Fibroblast of skin of abdomen (primary cell): ENCODE measurements around the gene CDCA7L.
"Not testable (repeated sequence)": the region's sequence is repeated elsewhere in the genome, so short reads cannot be mapped to it uniquely, and the experiment has no call there.

Experiments
- DNase-seq: peaks from one replicate; pipeline ENCODE4 v3.0.0-alpha.2; 2013

CDCA7L gene

GRCh38 chr7:21908746-21909145 lies 37.0 kb downstream of the CDCA7L start:
- DNase-seq = no peak

GRCh38 chr7:21903020-21903786 lies 42.5 kb downstream of the CDCA7L start:
- DNase-seq = peak; percentile 23

- DNase-seq = peak; percentile 55
Observed at GRCh38 chr7:21902240-21902639, 43.5 kb downstream of the CDCA7L start.

DNA sequence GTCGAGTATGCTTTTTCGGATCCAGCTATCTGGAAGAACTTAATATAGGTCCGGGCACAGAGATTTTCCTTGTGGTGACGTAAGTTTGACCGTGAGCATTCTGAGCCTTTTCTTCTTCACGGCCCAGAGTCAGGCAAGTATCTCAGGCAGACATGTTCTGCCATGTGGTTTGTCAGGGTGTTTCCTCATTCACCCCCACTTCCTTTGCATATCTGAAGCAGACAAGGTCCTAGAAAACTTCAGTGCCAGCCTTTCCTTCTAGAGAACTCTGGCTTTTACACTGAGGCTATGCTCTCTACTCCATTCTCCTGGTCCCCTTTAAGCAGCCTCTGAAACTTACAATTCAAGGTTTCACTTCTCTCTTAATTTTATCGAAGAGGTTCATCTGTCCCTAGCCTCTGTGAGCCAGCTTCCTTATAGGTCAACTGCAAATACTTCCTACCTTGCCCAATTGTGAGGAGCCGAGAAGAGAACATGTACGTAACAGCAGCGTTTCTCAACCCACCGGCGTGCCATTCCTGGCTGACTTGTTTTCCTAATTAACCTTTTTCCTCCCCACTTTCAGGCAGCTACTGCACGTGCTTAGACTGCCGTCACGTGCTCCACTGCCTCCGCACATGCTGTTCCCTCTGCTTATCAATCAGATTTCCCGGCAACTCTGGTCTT lies 47.3 kb downstream of the CDCA7L start:
- no peak for DNase-seq

DNA sequence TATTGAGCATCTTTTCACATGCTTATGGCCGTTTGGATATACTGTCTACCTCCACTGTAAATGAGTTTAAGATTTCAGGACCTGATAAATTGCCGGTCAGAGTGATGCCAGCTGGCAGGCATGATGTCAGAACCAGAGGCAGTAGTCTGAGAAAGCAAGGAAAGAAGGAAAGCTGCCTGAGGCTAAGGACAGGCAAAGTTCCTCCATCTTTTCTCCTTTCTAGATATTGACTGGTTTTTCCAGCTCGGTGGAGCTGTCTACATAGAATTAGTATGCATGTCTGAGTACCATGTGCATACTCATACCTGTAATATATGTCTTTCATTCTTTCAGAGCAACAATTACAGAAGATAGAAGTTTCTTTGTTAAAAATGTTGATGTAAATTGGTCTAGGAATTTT lies 52.3 kb downstream of the CDCA7L start:
- no peak for DNase-seq

DNA sequence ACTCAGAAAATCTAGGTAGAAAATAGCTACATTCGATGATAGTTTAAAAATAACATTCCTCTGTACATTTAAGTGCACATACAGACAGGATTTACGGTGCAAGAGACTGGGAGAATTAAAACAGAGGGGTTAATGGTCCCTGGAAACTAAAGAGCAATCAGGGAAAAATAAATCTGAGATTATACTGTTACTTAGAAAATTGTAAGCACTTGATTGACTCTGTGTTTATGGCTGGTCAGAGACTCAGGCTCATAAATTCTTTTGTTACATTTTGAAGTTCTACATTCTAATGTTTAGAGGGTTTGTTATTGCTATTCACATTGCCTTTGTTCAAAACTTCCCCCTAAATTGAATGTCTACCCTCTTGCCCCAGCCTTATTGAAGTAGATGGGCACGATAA lies 54.4 kb downstream of the CDCA7L start:
- DNase-seq = no peak

DNA sequence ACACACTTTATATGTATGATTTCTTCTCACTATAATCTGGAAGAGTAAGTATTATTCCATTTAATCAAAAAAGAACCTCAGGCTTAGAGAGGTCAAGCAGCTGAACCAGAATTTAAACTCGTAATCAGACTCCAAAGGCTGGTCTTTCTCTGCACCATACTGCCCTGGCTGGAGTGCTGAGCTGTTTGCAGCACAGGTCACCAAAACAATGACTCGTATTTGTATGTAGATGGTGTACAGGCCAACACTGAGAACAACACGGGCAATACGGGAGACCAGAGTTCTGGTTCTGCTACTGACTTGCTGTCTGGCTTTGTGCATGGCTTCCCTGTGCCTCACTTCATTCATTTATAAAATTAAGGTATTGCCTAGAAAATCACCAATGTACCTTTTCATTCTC lies 57.9 kb downstream of the CDCA7L start:
- no peak for DNase-seq

- DNase-seq = no peak
Observed at GRCh38 chr7:21887353-21887752, 58.3 kb downstream of the CDCA7L start.

GRCh38 chr7:21886396-21886795 lies 59.3 kb downstream of the CDCA7L start:
- DNase-seq = no peak

GRCh38 chr7:21884496-21884895 lies 61.2 kb downstream of the CDCA7L start:
- no peak for DNase-seq

GRCh38 chr7:21883501-21883900 lies 62.2 kb downstream of the CDCA7L start:
- not testable (repeated sequence) for DNase-seq

- no peak for DNase-seq
Observed at GRCh38 chr7:21883069-21883468, 62.6 kb downstream of the CDCA7L start.

GRCh38 chr7:21869785-21870402 lies 75.8 kb downstream of the CDCA7L start:
- no peak for DNase-seq

- DNase-seq = no peak
Observed at GRCh38 chr7:21868576-21868850, 77.2 kb downstream of the CDCA7L start.

GRCh38 chr7:21867816-21868575 lies 77.7 kb downstream of the CDCA7L start:
- DNase-seq = no peak

DNA sequence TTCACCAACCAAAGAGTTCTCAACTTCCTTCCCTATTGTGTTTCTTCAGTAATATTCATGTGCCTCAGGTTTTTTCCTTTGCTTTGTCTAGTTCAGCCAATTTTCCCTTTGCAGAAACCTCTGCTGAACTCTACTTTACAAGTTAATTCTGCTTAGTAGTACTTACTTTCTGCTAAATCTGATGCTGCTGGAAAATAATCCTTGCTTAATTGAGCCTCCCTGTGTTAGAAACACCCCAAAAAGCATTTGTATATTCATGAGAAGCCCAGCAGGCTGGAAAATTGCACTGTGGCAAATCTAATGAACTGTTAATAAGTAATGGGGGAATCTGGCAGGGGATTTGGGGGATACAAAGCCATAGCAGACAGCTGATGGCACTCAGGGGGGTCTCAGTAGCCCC lies 78.5 kb downstream of the CDCA7L start:
- no peak for DNase-seq

- DNase-seq = no peak
Observed at GRCh38 chr7:21866731-21867130, 79.0 kb downstream of the CDCA7L start.

- not testable (repeated sequence) for DNase-seq
Observed at GRCh38 chr7:21865631-21866204, 80.0 kb downstream of the CDCA7L start.

- DNase-seq = no peak
Observed at GRCh38 chr7:21851559-21851967, 94.1 kb downstream of the CDCA7L start.
